IMR-90 (cell line): ENCODE measurements around the gene SENP5. TPM values are rescaled to one million over a fixed set of nuclear protein-coding genes. Genes with fewer than 3 reads are reported as not detected.

ENCODE experiments used
- ATAC-seq: fragments of 200-7000 bp; cut with Tn5 transposase; 2 replicates; pipeline ENCODE4 v1.9.1; 2020; ENCODE audit warnings: low read depth, mild to moderate bottlenecking, moderate library complexity
- BruUV-seq: library from RNA; stranded (reverse); fragments of 400-500 nt; replicated peaks from 2 replicates; lab custom pipeline; 2021; lab: Mats Ljungman, UMichigan
- CTCF ChIA-PET: fragments of 300-600 bp; formaldehyde crosslinking; extraction: SDS; loops from one replicate; lab custom pipeline; 2021; ENCODE audit warnings: antibody characterized with exemption; lab: Yijun Ruan, JAX
- POLR2A ChIA-PET: fragments of 300-600 bp; sonication (Branson Sonifier 250); formaldehyde crosslinking; loops from one replicate; lab custom pipeline; 2022; ENCODE audit warnings: antibody characterized with exemption; ENCODE audit not compliant: unreplicated experiment; lab: Charles Lee
- DNase-seq: peaks from one replicate; pipeline ENCODE4 v3.0.0; 2013
- H2AFZ ChIP-seq: replicated peaks from 2 replicates; pipeline ENCODE3; 2013; ENCODE audit warnings: low read length, mild to moderate bottlenecking; ENCODE audit not compliant: poor library complexity
- H2AK5ac ChIP-seq: 2 replicates; pipeline ENCODE4 v1.6.1; 2013; ENCODE audit warnings: low read depth, low read length, inconsistent platforms
- H2AK9ac ChIP-seq: replicated peaks from 2 replicates; pipeline ENCODE3; 2013; ENCODE audit warnings: mild to moderate bottlenecking, low read depth, low read length, moderate library complexity; ENCODE audit not compliant: poor library complexity
- H2BK120ac ChIP-seq: 2 replicates; pipeline ENCODE4 v1.6.1; 2013; ENCODE audit warnings: low read depth, low read length, inconsistent platforms
- H2BK15ac ChIP-seq: 3 replicates; pipeline ENCODE4 v1.6.1; 2013; ENCODE audit warnings: low read depth, low read length, inconsistent platforms
- H2BK20ac ChIP-seq: 2 replicates; pipeline ENCODE4 v1.6.1; 2013; ENCODE audit warnings: low read depth, mild to moderate bottlenecking, inconsistent platforms, low read length, moderate library complexity
- H2BK5ac ChIP-seq: 2 replicates; pipeline ENCODE4 v1.6.1; 2013; ENCODE audit warnings: mild to moderate bottlenecking, low read depth, low read length, inconsistent platforms; ENCODE audit not compliant: poor library complexity, severe bottlenecking
- H3K14ac ChIP-seq: replicated peaks from 2 replicates; pipeline ENCODE4 v1.6.1; 2013; ENCODE audit warnings: low read depth, low read length, inconsistent platforms
- H3K18ac ChIP-seq: 2 replicates; pipeline ENCODE4 v1.6.1; 2013; ENCODE audit warnings: low read depth, low read length, control low read depth
- H3K23ac ChIP-seq: 2 replicates; pipeline ENCODE4 v1.6.1; 2013; ENCODE audit warnings: low read depth, low read length, inconsistent platforms
- H3K27ac ChIP-seq: 2 replicates; pipeline ENCODE4 v1.5.1; 2013; ENCODE audit warnings: mild to moderate bottlenecking, control low read depth, low read length; ENCODE audit not compliant: insufficient read depth
- H3K27me3 ChIP-seq: 2 replicates; pipeline ENCODE4 v1.6.1; 2013; ENCODE audit warnings: low read length; ENCODE audit not compliant: control insufficient read depth, insufficient read depth
- H3K36me3 ChIP-seq: 2 replicates; pipeline ENCODE4 v1.6.1; 2013; ENCODE audit warnings: low read length, mixed read lengths; ENCODE audit not compliant: control insufficient read depth, insufficient read depth
- H3K4ac ChIP-seq: 2 replicates; pipeline ENCODE4 v1.6.1; 2013; ENCODE audit warnings: low read depth, low read length, inconsistent platforms
- H3K4me1 ChIP-seq: 2 replicates; pipeline ENCODE4 v1.6.1; 2013; ENCODE audit warnings: low read length, mixed read lengths; ENCODE audit not compliant: control insufficient read depth, insufficient read depth
- H3K4me2 ChIP-seq: 2 replicates; pipeline ENCODE4 v1.6.1; 2013; ENCODE audit warnings: low read depth, mild to moderate bottlenecking, control low read depth, low read length, moderate library complexity
- H3K4me3 ChIP-seq: 2 replicates; pipeline ENCODE4 v1.5.1; 2013; ENCODE audit warnings: low read depth, mild to moderate bottlenecking, control low read depth, low read length, moderate library complexity; ENCODE audit not compliant: insufficient read depth
- H3K56ac ChIP-seq: 2 replicates; pipeline ENCODE4 v1.6.1; 2013; ENCODE audit warnings: low read length, inconsistent platforms; ENCODE audit not compliant: insufficient read depth; ENCODE audit errors: extremely low read depth
- H3K79me1 ChIP-seq, 2 experiments: 2 replicates each; pipeline ENCODE4 v1.6.1; 2013; ENCODE audit warnings: low read length in 2 of 2, inconsistent platforms in 1 of 2, low read depth in 1 of 2
- H3K9ac ChIP-seq: 2 replicates; pipeline ENCODE4 v1.6.1; 2013; ENCODE audit warnings: low read depth, low read length, control low read depth
- H3K9me1 ChIP-seq: 2 replicates; pipeline ENCODE4 v1.6.1; 2013; ENCODE audit warnings: low read length, inconsistent platforms; ENCODE audit not compliant: insufficient read depth
- H3K9me3 ChIP-seq: 2 replicates; pipeline ENCODE4 v1.6.1; 2013; ENCODE audit warnings: low read length; ENCODE audit not compliant: control insufficient read depth, insufficient read depth
- H4K20me1 ChIP-seq: 2 replicates; pipeline ENCODE4 v1.6.1; 2013; ENCODE audit warnings: low read length, inconsistent platforms; ENCODE audit not compliant: insufficient read depth
- H4K5ac ChIP-seq: 2 replicates; pipeline ENCODE4 v1.6.1; 2013; ENCODE audit warnings: mild to moderate bottlenecking, low read depth, low read length, control low read depth
- H4K8ac ChIP-seq, 2 experiments: 2 replicates each; pipeline ENCODE4 v1.6.1; 2013; ENCODE audit warnings: low read depth in 2 of 2, low read length in 2 of 2, control low read depth in 1 of 2, inconsistent platforms in 1 of 2
- H4K91ac ChIP-seq: 2 replicates; pipeline ENCODE4 v1.6.1; 2013; ENCODE audit warnings: low read depth, low read length, inconsistent platforms; ENCODE audit not compliant: insufficient read depth
- BHLHE40 ChIP-seq: fragments of 150-350 bp; IDR thresholded peaks from 2 replicates; pipeline ENCODE4 v1.6.1; 2016; ENCODE audit warnings: mild to moderate bottlenecking, low read depth, low read length
- CEBPB ChIP-seq: IDR thresholded peaks from 2 replicates; pipeline ENCODE4 v1.6.1; 2012; ENCODE audit warnings: low read depth, low read length, improper control_type of control experiment
- CHD1 ChIP-seq: IDR thresholded peaks from 2 replicates; pipeline ENCODE4 v1.6.1; 2012; ENCODE audit warnings: low read depth, low read length, improper control_type of control experiment
- FOS ChIP-seq: fragments of 150-350 bp; IDR thresholded peaks from 2 replicates; pipeline ENCODE4 v1.6.1; 2016; ENCODE audit warnings: low read depth, low read length
- MAFK ChIP-seq: IDR thresholded peaks from 2 replicates; pipeline ENCODE4 v1.6.1; 2012; ENCODE audit warnings: low read depth, low read length, improper control_type of control experiment
- MAZ ChIP-seq: IDR thresholded peaks from 2 replicates; pipeline ENCODE4 v1.6.1; 2012; ENCODE audit warnings: low read depth, mild to moderate bottlenecking, low read length, improper control_type of control experiment, moderate library complexity, borderline replicate concordance
- MXI1 ChIP-seq: IDR thresholded peaks from 2 replicates; pipeline ENCODE4 v1.6.1; 2012; ENCODE audit warnings: low read depth, mild to moderate bottlenecking, low read length, moderate library complexity, borderline replicate concordance
- NFE2L2 ChIP-seq: fragments of 150-350 bp; IDR thresholded peaks from 2 replicates; pipeline ENCODE4 v1.6.1; 2016; ENCODE audit warnings: low read depth, mild to moderate bottlenecking, low read length
- POLR2A ChIP-seq: IDR thresholded peaks from 2 replicates; pipeline ENCODE4 v1.6.1; 2012; ENCODE audit warnings: mild to moderate bottlenecking, low read depth, low read length
- RAD21 ChIP-seq: IDR thresholded peaks from 2 replicates; pipeline ENCODE4 v1.6.1; 2012; ENCODE audit warnings: low read length, improper control_type of control experiment
- RCOR1 ChIP-seq: IDR thresholded peaks from 2 replicates; pipeline ENCODE4 v1.6.1; 2012; ENCODE audit warnings: mild to moderate bottlenecking, low read length, improper control_type of control experiment; ENCODE audit not compliant: insufficient replicate concordance
- RFX5 ChIP-seq: IDR thresholded peaks from 2 replicates; pipeline ENCODE4 v1.8.0; 2012; ENCODE audit warnings: low read depth, mild to moderate bottlenecking, low read length, moderate library complexity
- SMC3 ChIP-seq: fragments of 150-350 bp; IDR thresholded peaks from 2 replicates; pipeline ENCODE4 v1.6.1; 2016; ENCODE audit warnings: low read depth, mild to moderate bottlenecking, antibody characterized with exemption, low read length, moderate library complexity
- WGBS, 2 experiments: methylation state at CpG; one replicate each; pipeline versions ENCODE4 v1.1.5 to v1.1.7; 2013; ENCODE audit warnings: missing lambda C conversion rate in 2 of 2; ENCODE audit not compliant: insufficient read length in 1 of 2; ENCODE audit errors: extremely low coverage in 2 of 2; 5-methylcytosine and 5-hydroxymethylcytosine counted together
- dilution Hi-C: fragments of 300-500 bp; cut with HindIII; formaldehyde crosslinking; loops from one replicate; pipeline ENCODE4 v1.14.3; 2018; ENCODE audit warnings: low sequenced_read_pairs; ENCODE audit not compliant: unreplicated experiment
- in situ Hi-C: fragments of 300-500 bp; cut with MboI; formaldehyde crosslinking; loops from 3 replicates; pipeline ENCODE4 v1.14.3; 2019; ENCODE audit warnings: low sequenced_read_pairs, inconsistent platforms, mixed read lengths
- intact Hi-C: fragments of 100-400 bp; cut with micrococcal nuclease; formaldehyde crosslinking; loops from 2 replicates; pipeline ENCODE4 v1.10.0; 2022
- polyA plus RNA-seq, 3 experiments: library from polyadenylated mRNA; depleted of rRNA; stranded (reverse); fragments of >200 nt; gene quantifications; 2 replicates each; pipeline ENCODE4 v1.2.3, GENCODE V29; 2012; ENCODE audit warnings: low replicate concordance in 1 of 3
- total RNA-seq: library from RNA; depleted of rRNA; stranded (reverse); fragments of >200 nt; gene quantifications from 2 replicates; pipeline ENCODE4 v1.2.3, GENCODE V29; 2012
- TF ChIP-seq, protein P1 (sequence below): fragments of 150-350 bp; IDR thresholded peaks from 2 replicates; pipeline ENCODE4 v1.6.1; 2016; ENCODE audit warnings: low read depth, mild to moderate bottlenecking, low read length, moderate library complexity, borderline replicate concordance
- TF ChIP-seq, protein P2 (sequence below): fragments of 150-350 bp; IDR thresholded peaks from 2 replicates; pipeline ENCODE4 v1.6.1; 2017; ENCODE audit warnings: mild to moderate bottlenecking, antibody characterized with exemption, low read length, low read depth
- TF ChIP-seq, protein P3 (sequence below): conservative IDR thresholded peaks from 2 replicates; pipeline ENCODE4 v1.5.1; 2012; ENCODE audit warnings: mild to moderate bottlenecking, low read depth, low read length, improper control_type of control experiment

Gene SENP5
- total and polyA plus RNA-seq, 2 of the 4 experiments (the other 2 are of a cell fraction), result 7.4 to 44.4 TPM

DNA sequence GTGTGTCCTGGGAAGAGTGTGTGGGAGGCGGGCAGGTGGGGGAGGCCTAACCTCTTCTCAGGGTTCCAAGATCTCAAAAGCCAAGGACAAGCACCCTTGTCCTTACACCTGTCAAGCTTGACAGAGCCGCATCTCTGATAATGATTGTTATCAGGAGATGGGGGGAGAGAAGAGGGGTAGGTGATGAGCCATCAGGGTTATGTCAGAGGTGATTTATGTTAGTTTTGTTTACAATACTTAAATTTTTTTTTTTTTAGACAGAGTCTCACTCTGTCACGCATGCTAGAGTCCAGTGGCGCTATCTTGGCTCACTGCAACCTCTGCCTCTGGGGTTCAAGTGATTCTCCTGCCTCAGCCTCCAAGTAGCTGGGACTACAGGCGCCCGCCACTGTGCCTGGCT, 82.0 kb downstream of the SENP5 start:
- WGBS, 2 experiments, result no CpG with 5 or more reads among the region's 6 CpGs
- Histone ChIP-seq H2BK5ac (no peak overlapping the region), H4K91ac (no peak overlapping the region), H2BK20ac (no peak overlapping the region), H3K4ac (no peak overlapping the region), H3K4me1 (no peaks in the 10 kb centered on the region; the same call in 1 of the 2 replicates), H4K20me1 (no peaks in the 10 kb centered on the region), H2AFZ (no peak overlapping the region), H3K14ac (no peak overlapping the region), H2AK5ac (no peak overlapping the region), H2BK15ac (no peak overlapping the region), H3K4me3 (no peak overlapping the region), H3K56ac (no peak overlapping the region), H3K18ac (no peak overlapping the region), H3K23ac (no peak overlapping the region), H3K27me3 (peaks cover 23% of the 10 kb centered on the region), H2AK9ac (no peak overlapping the region), H3K27ac (no peak overlapping the region), H3K9ac (no peak overlapping the region), H4K5ac (no peak overlapping the region), H3K79me1 (no peaks in the 10 kb centered on the region; a peak in 1 of 4 replicates), H2BK120ac (no peak overlapping the region), H3K9me3 (no peaks in the 10 kb centered on the region), H3K36me3 (no peaks in the 10 kb centered on the region), H3K4me2 (peak overlapping the region; percentile 43; the same call in 1 of the 2 replicates), H4K8ac (no peak overlapping the region), H3K9me1 (no peaks in the 10 kb centered on the region)
- ChIA-PET CTCF (no interaction called here), POLR2A (no interaction called here)
- intact Hi-C loops, result loop anchor here (10.0 kb wide), 1 partner anchor 345 kb away; no protein-coding TSS in a partner anchor
- dilution Hi-C loops, result no loop called here
- no TSS peak for BruUV-seq
- ATAC-seq (no peak), DNase-seq (no peak)
- TF ChIP-seq, protein P1, sequence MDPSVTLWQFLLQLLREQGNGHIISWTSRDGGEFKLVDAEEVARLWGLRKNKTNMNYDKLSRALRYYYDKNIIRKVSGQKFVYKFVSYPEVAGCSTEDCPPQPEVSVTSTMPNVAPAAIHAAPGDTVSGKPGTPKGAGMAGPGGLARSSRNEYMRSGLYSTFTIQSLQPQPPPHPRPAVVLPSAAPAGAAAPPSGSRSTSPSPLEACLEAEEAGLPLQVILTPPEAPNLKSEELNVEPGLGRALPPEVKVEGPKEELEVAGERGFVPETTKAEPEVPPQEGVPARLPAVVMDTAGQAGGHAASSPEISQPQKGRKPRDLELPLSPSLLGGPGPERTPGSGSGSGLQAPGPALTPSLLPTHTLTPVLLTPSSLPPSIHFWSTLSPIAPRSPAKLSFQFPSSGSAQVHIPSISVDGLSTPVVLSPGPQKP, result no peak
- no peak for TF ChIP-seq BHLHE40
- no peak for TF ChIP-seq RFX5
- no peak for TF ChIP-seq MAZ
- TF ChIP-seq, protein P2, sequence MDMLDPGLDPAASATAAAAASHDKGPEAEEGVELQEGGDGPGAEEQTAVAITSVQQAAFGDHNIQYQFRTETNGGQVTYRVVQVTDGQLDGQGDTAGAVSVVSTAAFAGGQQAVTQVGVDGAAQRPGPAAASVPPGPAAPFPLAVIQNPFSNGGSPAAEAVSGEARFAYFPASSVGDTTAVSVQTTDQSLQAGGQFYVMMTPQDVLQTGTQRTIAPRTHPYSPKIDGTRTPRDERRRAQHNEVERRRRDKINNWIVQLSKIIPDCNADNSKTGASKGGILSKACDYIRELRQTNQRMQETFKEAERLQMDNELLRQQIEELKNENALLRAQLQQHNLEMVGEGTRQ, result no peak
- TF ChIP-seq FOS, result no peak
- no peak for TF ChIP-seq MAFK
- TF ChIP-seq POLR2A, result no peak
- no peak for TF ChIP-seq RCOR1
- TF ChIP-seq CHD1, result no peak
- TF ChIP-seq RAD21, result no peak
- TF ChIP-seq, protein P3, sequence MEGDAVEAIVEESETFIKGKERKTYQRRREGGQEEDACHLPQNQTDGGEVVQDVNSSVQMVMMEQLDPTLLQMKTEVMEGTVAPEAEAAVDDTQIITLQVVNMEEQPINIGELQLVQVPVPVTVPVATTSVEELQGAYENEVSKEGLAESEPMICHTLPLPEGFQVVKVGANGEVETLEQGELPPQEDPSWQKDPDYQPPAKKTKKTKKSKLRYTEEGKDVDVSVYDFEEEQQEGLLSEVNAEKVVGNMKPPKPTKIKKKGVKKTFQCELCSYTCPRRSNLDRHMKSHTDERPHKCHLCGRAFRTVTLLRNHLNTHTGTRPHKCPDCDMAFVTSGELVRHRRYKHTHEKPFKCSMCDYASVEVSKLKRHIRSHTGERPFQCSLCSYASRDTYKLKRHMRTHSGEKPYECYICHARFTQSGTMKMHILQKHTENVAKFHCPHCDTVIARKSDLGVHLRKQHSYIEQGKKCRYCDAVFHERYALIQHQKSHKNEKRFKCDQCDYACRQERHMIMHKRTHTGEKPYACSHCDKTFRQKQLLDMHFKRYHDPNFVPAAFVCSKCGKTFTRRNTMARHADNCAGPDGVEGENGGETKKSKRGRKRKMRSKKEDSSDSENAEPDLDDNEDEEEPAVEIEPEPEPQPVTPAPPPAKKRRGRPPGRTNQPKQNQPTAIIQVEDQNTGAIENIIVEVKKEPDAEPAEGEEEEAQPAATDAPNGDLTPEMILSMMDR, result no peak
- no peak for TF ChIP-seq NFE2L2
- TF ChIP-seq SMC3, result no peak
- TF ChIP-seq CEBPB, result no peak
- TF ChIP-seq MXI1, result no peak
- in situ Hi-C loops, result loop anchor here (25.0 kb wide), 1 partner anchor 337 kb away; no protein-coding TSS in a partner anchor
